RWPE1 (cell line): ENCODE measurements around the gene HAS3.
A peak's percentile ranks its signal among the peaks of the same experiment; 100 is the strongest.

ENCODE experiments used
- CTCF ChIA-PET: fragments of 350-600 bp; sonication (Branson Sonifier 250); formaldehyde crosslinking; extraction: SDS; loops from one replicate; lab custom pipeline; 2021; lab: Yijun Ruan, JAX
- POLR2A ChIA-PET: fragments of 400-600 bp; formaldehyde crosslinking; extraction: SDS; loops from one replicate; lab custom pipeline; 2020; ENCODE audit warnings: antibody characterized with exemption; ENCODE audit not compliant: low non-redundant PET; lab: Yijun Ruan, JAX
- DNase-seq: peaks from one replicate; pipeline ENCODE4 v3.0.0; 2012; ENCODE audit warnings: low spot score
- H3K27ac ChIP-seq: fragments of 450-650 bp; 2 replicates; pipeline ENCODE4 v1.5.1; 2017
- CTCF ChIP-seq: fragments of 450-650 bp; conservative IDR thresholded peaks from 2 replicates; pipeline ENCODE4 v1.5.1; 2017; ENCODE audit warnings: low read depth, mild to moderate bottlenecking

The HAS3 gene

GRCh38 chr16:69064764-69065313, 40.6 kb upstream of the HAS3 start:
- no peak for TF ChIP-seq CTCF
- no peak for DNase-seq
- POLR2A ChIA-PET, result no interaction called here
- CTCF ChIA-PET, result no interaction called here
- no peak overlapping the region for H3K27ac ChIP-seq

GRCh38 chr16:69069504-69069903, 35.9 kb upstream of the HAS3 start:
- no peak for TF ChIP-seq CTCF
- no peak overlapping the region for H3K27ac ChIP-seq
- CTCF ChIA-PET, result interaction anchor here (0.6 kb wide), 1 partner anchor 44 kb away, joined by 5 read pairs; no protein-coding TSS in a partner anchor
- no peak for DNase-seq
- POLR2A ChIA-PET, result no interaction called here

- ChIA-PET CTCF (interaction anchor here (0.8 kb wide), 1 partner anchor 740 kb away, joined by 4 read pairs; no protein-coding TSS in a partner anchor), POLR2A (no interaction called here)
- no peak for DNase-seq
- TF ChIP-seq CTCF, result no peak
- no peak overlapping the region for H3K27ac ChIP-seq
These were observed 34.4 kb upstream of the HAS3 start for GRCh38 chr16:69071036-69071435.

GRCh38 chr16:69072640-69072974, 32.8 kb upstream of the HAS3 start:
- TF ChIP-seq CTCF, result no peak
- peak overlapping the region; percentile 53 for H3K27ac ChIP-seq
- DNase-seq, result no peak
- CTCF ChIA-PET, result interaction anchor here (0.6 to 1.1 kb wide), 6 partner anchors 14 to 600 kb away, joined by 3 to 6 read pairs (median 3); partner anchors contain the start of gene HAS3
- POLR2A ChIA-PET, result interaction anchor here (0.6 kb wide), 1 partner anchor 113 kb away, joined by 3 read pairs; no protein-coding TSS in a partner anchor

GRCh38 chr16:69073181-69073702, 32.2 kb upstream of the HAS3 start:
- peak overlapping the region; percentile 87 for H3K27ac ChIP-seq
- no peak for TF ChIP-seq CTCF
- CTCF ChIA-PET, result interaction anchor here (0.6 to 1.1 kb wide), 5 partner anchors 13 to 158 kb away, joined by 3 to 6 read pairs (median 3); partner anchors contain the start of gene HAS3
- peak; percentile 88 for DNase-seq
- POLR2A ChIA-PET, result no interaction called here

- ChIA-PET POLR2A (no interaction called here), CTCF (no interaction called here)
- no peak for TF ChIP-seq CTCF
- H3K27ac ChIP-seq, result peak overlapping the region; percentile 79
- DNase-seq, result peak; percentile 65
These were observed 28.2 kb upstream of the HAS3 start for GRCh38 chr16:69077251-69077650.
